ENCODE measurements around the gene SPEM2.

DNA sequence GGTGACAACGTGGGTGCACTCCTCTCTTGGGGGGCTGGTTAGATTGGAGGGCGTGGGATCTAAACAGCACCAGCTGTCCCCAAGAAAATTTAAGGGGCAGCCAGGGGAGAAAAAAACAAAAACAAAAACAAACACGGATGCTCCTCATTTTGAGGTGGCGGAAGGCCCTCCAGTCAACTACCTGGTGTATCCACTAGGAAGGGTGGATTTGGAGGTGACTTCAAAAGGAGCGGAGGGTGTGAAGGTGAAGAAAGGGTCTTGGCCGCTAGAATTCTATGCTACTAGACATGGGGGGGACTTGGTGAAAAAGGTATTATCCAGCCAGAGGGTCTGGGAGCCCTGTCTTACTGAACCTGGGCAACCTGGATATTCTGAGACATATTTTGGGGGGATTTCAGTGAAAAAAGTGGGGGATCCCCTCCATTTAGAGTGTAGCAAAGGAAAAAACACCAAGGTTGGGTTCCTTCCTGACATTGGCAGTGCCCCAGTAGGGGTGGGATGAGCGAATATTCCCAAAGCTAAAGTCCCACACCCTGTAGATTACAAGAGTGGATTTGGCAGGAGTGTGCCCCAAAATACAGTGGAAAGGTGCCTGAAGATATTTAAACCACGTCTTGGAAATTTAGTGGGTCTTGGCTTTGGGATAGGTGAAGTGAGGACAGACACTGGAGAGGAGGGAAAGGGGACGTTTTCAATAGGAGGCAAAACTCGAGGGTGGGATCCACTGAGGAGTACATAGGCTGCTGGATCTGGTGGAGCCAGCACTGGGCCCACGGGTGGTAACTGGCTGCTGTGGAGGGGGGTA is 13.4 kb downstream of the SPEM2 start:
- no peak for TF ChIP-seq GATA2 (IDR thresholded peaks at IDR 0.05; ENCODE audit: low read depth, low read length)
- no peak for TF ChIP-seq GATA3 (IDR thresholded peaks at IDR 0.05; ENCODE audit: low read depth, low read length)
